Measurements from ENCODE around the gene SDK1. TPM values are rescaled to one million over a fixed set of nuclear protein-coding genes. Genes with fewer than 3 reads are reported as not detected.

The SDK1 gene
- total and polyA plus RNA-seq, 10 of the 15 experiments (the other 5 are each of a cell fraction or from before 2014, with no cell fraction given) = 0.14 to 0.33 TPM; not detected in 8

- no peak overlapping the region for H2AFZ ChIP-seq (ENCODE audit: control insufficient read depth, low read depth, low read length)
- H3K9ac ChIP-seq (ENCODE audit: control insufficient read depth, insufficient read depth, low read length) = no peak overlapping the region
- in situ Hi-C loops (cut with MboI) (no loop called here), intact Hi-C loops (cut with micrococcal nuclease; ENCODE audit: unreplicated experiment) (no loop called here)
- WGBS (ENCODE audit: insufficient coverage, insufficient replicate concordance, low lambda C conversion rate, missing lambda C conversion rate) = 4% methylated on average over 2 of the region's 2 CpGs
- POLR2A ChIA-PET = no interaction called here
- SMC1A ChIA-PET (ENCODE audit: uncharacterized antibody, unreplicated experiment) = interaction anchor here (1.3 kb wide), 1 partner anchor 13 kb away, joined by 3 read pairs; no protein-coding TSS in a partner anchor
- TF ChIP-seq SP1 (IDR thresholded peaks at IDR 0.05; ENCODE audit: low read depth, low read length) (no peak), RB1 (IDR thresholded peaks at IDR 0.05; ENCODE audit: borderline replicate concordance) (no peak), POLR2AphosphoS5 (IDR thresholded peaks at IDR 0.05; ENCODE audit: low read length) (no peak)
- H4K20me1 ChIP-seq (ENCODE audit: control insufficient read depth, insufficient read depth) = no peaks in the 10 kb centered on the region
- FAIRE-seq (no peak), ATAC-seq (no peak), DNase-seq (ENCODE audit: low read depth, low spot score) (no peak)
- no peak overlapping the region for H3K4me3 ChIP-seq
- H3K4me1 ChIP-seq (ENCODE audit: control insufficient read depth, insufficient read depth, low read length) = no peaks in the 10 kb centered on the region
- no TSS peak for BruUV-seq (replicated peaks)
- RAD21 ChIA-PET (ENCODE audit: unreplicated experiment) = interaction anchor here (0.7 kb wide), 1 partner anchor 156 kb away, joined by 4 read pairs; no protein-coding TSS in a partner anchor
- H3K4me2 ChIP-seq (ENCODE audit: control insufficient read depth, insufficient read depth) = no peak overlapping the region
- no peaks in the 10 kb centered on the region for H3K79me2 ChIP-seq (ENCODE audit: control insufficient read depth, insufficient read depth, low read length)
- H3K27me3 ChIP-seq (replicated peaks in 1 of 2; ENCODE audit: control insufficient read depth in 2 of 2, insufficient read depth in 2 of 2, low read length in 1 of 2) = no peaks in the 10 kb centered on the region
- H3K36me3 ChIP-seq (ENCODE audit: control insufficient read depth in 2 of 2, insufficient read depth in 2 of 2, low read length in 1 of 2) = no peaks in the 10 kb centered on the region
- CTCF ChIA-PET = interaction anchor here (0.6 kb wide), 1 partner anchor 19 kb away, joined by 3 read pairs; no protein-coding TSS in a partner anchor
- peaks cover 1% of the 10 kb centered on the region; the same call in 1 of the 3 replicates for H3K9me3 ChIP-seq (replicated peaks; ENCODE audit: control insufficient read depth, insufficient read depth, low read length)
- no peak overlapping the region for H3K27ac ChIP-seq (ENCODE audit: control insufficient read depth, insufficient read depth)
Observed at GRCh38 chr7:3780016-3780415, 479.0 kb downstream of the SDK1 start.

GRCh38 chr7:3780525-3780924 is 479.5 kb downstream of the SDK1 start:
- TF ChIP-seq USF1 (IDR thresholded peaks at IDR 0.05; ENCODE audit: borderline replicate concordance, extremely low read length, insufficient read depth, low read depth, low read length) (no peak), DPF2 (IDR thresholded peaks at IDR 0.05) (no peak), BCLAF1 (IDR thresholded peaks at IDR 0.05) (no peak), NFYB (IDR thresholded peaks at IDR 0.05; ENCODE audit: insufficient read depth, low read depth, low read length) (no peak), TARDBP (IDR thresholded peaks at IDR 0.05; ENCODE audit: borderline replicate concordance) (no peak), ZBED1 (IDR thresholded peaks at IDR 0.05; ENCODE audit: borderline replicate concordance) (no peak), SMAD5 (IDR thresholded peaks at IDR 0.05; ENCODE audit: low read depth) (no peak), TAF1 (IDR thresholded peaks at IDR 0.05; ENCODE audit: borderline replicate concordance, low read depth, low read length) (no peak)
- Histone ChIP-seq H3K4me2 (ENCODE audit: control insufficient read depth, insufficient read depth) (no peak overlapping the region), H4K20me1 (ENCODE audit: control insufficient read depth, insufficient read depth) (no peaks in the 10 kb centered on the region), H3K36me3 (ENCODE audit: control insufficient read depth in 2 of 2, insufficient read depth in 2 of 2, low read length in 1 of 2) (no peaks in the 10 kb centered on the region), H2AFZ (ENCODE audit: control insufficient read depth, low read depth, low read length) (no peak overlapping the region), H3K79me2 (ENCODE audit: control insufficient read depth, insufficient read depth, low read length) (no peaks in the 10 kb centered on the region), H3K9ac (ENCODE audit: control insufficient read depth, insufficient read depth, low read length) (no peak overlapping the region), H3K4me1 (ENCODE audit: control insufficient read depth, insufficient read depth, low read length) (no peaks in the 10 kb centered on the region), H3K9me3 (replicated peaks; ENCODE audit: control insufficient read depth, insufficient read depth, low read length) (peaks cover 1% of the 10 kb centered on the region; the same call in 1 of the 3 replicates), H3K27ac (ENCODE audit: control insufficient read depth, insufficient read depth) (no peak overlapping the region), H3K4me3 (no peak overlapping the region), H3K27me3 (replicated peaks in 1 of 2; ENCODE audit: control insufficient read depth in 2 of 2, insufficient read depth in 2 of 2, low read length in 1 of 2) (no peaks in the 10 kb centered on the region)
- ChIA-PET CTCF (interaction anchor here (0.6 to 1.1 kb wide), 2 partner anchors 10 to 20 kb away, joined by 3 read pairs; no protein-coding TSS in a partner anchor), POLR2A (no interaction called here), RAD21 (ENCODE audit: unreplicated experiment) (no interaction called here), SMC1A (ENCODE audit: uncharacterized antibody, unreplicated experiment) (interaction anchor here (1.3 kb wide), 1 partner anchor 13 kb away, joined by 3 read pairs; no protein-coding TSS in a partner anchor)
- no peak for DNase-seq (ENCODE audit: low read depth, low spot score)
- FAIRE-seq = no peak
- 0% methylated on average over 2 of the region's 2 CpGs for WGBS (ENCODE audit: insufficient coverage, insufficient replicate concordance, low lambda C conversion rate, missing lambda C conversion rate)
- no TSS peak for BruUV-seq (replicated peaks)
- in situ Hi-C loops (cut with MboI) = no loop called here
- ATAC-seq = no peak
- intact Hi-C loops (cut with micrococcal nuclease; ENCODE audit: unreplicated experiment) = no loop called here

Measured in GM12878 (cell line).